Ishikawa (cell line): Measurements from ENCODE around the gene ATRX.

Experiments
- CEBPB ChIP-seq: IDR thresholded peaks from 2 replicates; pipeline ENCODE4 v1.6.1; 2012
- CREB1 ChIP-seq: IDR thresholded peaks from 2 replicates; pipeline ENCODE4 v1.6.1; 2012; ENCODE audit warnings: low read depth
- EGR1 ChIP-seq: IDR thresholded peaks from 2 replicates; pipeline ENCODE4 v1.6.1; 2012
- EP300 ChIP-seq: IDR thresholded peaks from 2 replicates; pipeline ENCODE4 v1.6.1; 2012; ENCODE audit warnings: borderline replicate concordance
- FOXM1 ChIP-seq: IDR thresholded peaks from 2 replicates; pipeline ENCODE4 v1.6.1; 2012; ENCODE audit warnings: low read depth, borderline replicate concordance
- MAX ChIP-seq: IDR thresholded peaks from 2 replicates; pipeline ENCODE4 v1.6.1; 2012
- NFIC ChIP-seq: IDR thresholded peaks from 2 replicates; pipeline ENCODE4 v1.6.1; 2012
- RAD21 ChIP-seq: IDR thresholded peaks from 2 replicates; pipeline ENCODE4 v1.6.1; 2012; ENCODE audit warnings: low read depth
- REST ChIP-seq: IDR thresholded peaks from 2 replicates; pipeline ENCODE4 v1.6.1; 2012; ENCODE audit warnings: low read depth, mild to moderate bottlenecking
- TAF1 ChIP-seq: IDR thresholded peaks from 2 replicates; pipeline ENCODE4 v1.6.1; 2012; ENCODE audit warnings: low read depth, mild to moderate bottlenecking
- TCF12 ChIP-seq: IDR thresholded peaks from 2 replicates; pipeline ENCODE4 v1.6.1; 2012; ENCODE audit warnings: low read depth
- TEAD4 ChIP-seq: IDR thresholded peaks from 2 replicates; pipeline ENCODE4 v1.6.1; 2012
- USF1 ChIP-seq: IDR thresholded peaks from 2 replicates; pipeline ENCODE4 v1.6.1; 2012
- YY1 ChIP-seq: IDR thresholded peaks from 2 replicates; pipeline ENCODE4 v1.6.1; 2012; ENCODE audit warnings: low read depth
- ZBTB7A ChIP-seq: IDR thresholded peaks from 2 replicates; pipeline ENCODE4 v1.6.1; 2012; ENCODE audit warnings: low read depth

ATRX gene

GRCh38 chrX:77689376-77689775 is 96.6 kb downstream of the ATRX start:
- TF ChIP-seq RAD21 (no peak), EP300 (no peak), FOXM1 (no peak), NFIC (no peak), CEBPB (no peak), EGR1 (no peak)

GRCh38 chrX:77679144-77679543 is 106.9 kb downstream of the ATRX start:
- no peak for TF ChIP-seq ZBTB7A

GRCh38 chrX:77675986-77676385 is 110.0 kb downstream of the ATRX start:
- TF ChIP-seq CREB1 (no peak), RAD21 (no peak), CEBPB (no peak), FOXM1 (no peak), TEAD4 (no peak), NFIC (no peak)

- TF ChIP-seq CEBPB (no peak), EGR1 (no peak), RAD21 (no peak), FOXM1 (no peak), ZBTB7A (no peak), EP300 (no peak), YY1 (no peak), TEAD4 (no peak)
These were observed 117.4 kb downstream of the ATRX start for GRCh38 chrX:77668391-77669237.

- no peak for TF ChIP-seq MAX
- TF ChIP-seq TAF1 = no peak
- no peak for TF ChIP-seq CREB1
- TF ChIP-seq EP300 = no peak
- TF ChIP-seq FOXM1 = no peak
- TF ChIP-seq YY1 = no peak
- TF ChIP-seq EGR1 = no peak
- TF ChIP-seq CEBPB = no peak
- TF ChIP-seq TCF12 = no peak
- TF ChIP-seq NFIC = no peak
- no peak for TF ChIP-seq USF1
- TF ChIP-seq TEAD4 = no peak
- no peak for TF ChIP-seq REST
- no peak for TF ChIP-seq RAD21
These were observed 127.1 kb downstream of the ATRX start for GRCh38 chrX:77658886-77659285.

GRCh38 chrX:77652095-77652494 is 133.9 kb downstream of the ATRX start:
- TF ChIP-seq MAX (no peak), USF1 (no peak), ZBTB7A (no peak), NFIC (no peak), CREB1 (no peak), REST (no peak), FOXM1 (no peak), TAF1 (no peak), CEBPB (no peak), EGR1 (no peak), TEAD4 (no peak), TCF12 (no peak), YY1 (no peak)
